Sigmoid colon (tissue), 7 donors: Measurements from ENCODE around the gene SAT1. TPM values are rescaled to one million over a fixed set of nuclear protein-coding genes. Genes with fewer than 3 reads are reported as not detected.

Experiments
- DNase-seq: peaks from one replicate; pipeline ENCODE4 v3.0.0-alpha.2; 2019
- H3K27ac ChIP-seq, 4 donors: fragments of 200-600 bp; sonication (generic); one replicate each; pipeline ENCODE4 v1.5.1; 2016 to 2019; ENCODE audit warnings: mild to moderate bottlenecking in 1 of 4
- H3K27me3 ChIP-seq, 3 donors: fragments of 200-600 bp; sonication (generic); one replicate each; pipeline ENCODE4 v1.5.1; 2019; ENCODE audit warnings: mild to moderate bottlenecking in 1 of 3
- H3K36me3 ChIP-seq, 4 donors: fragments of 200-600 bp; sonication (generic); one replicate each; pipeline ENCODE4 v1.5.1; 2016 to 2019
- H3K4me1 ChIP-seq, 4 donors: fragments of 200-600 bp; sonication (generic); one replicate each; pipeline ENCODE4 v1.5.1; 2017 to 2019
- H3K4me3 ChIP-seq, 4 donors: fragments of 200-600 bp; sonication (generic); one replicate each; pipeline ENCODE4 v1.5.1; 2017 to 2019; ENCODE audit warnings: mild to moderate bottlenecking in 2 of 4, moderate library complexity in 1 of 4
- H3K9me3 ChIP-seq, 4 donors: fragments of 200-600 bp in 3 of 4; sonication (generic) in 3 of 4; one replicate each; pipeline versions ENCODE4 v1.5.1 to v1.6.1; 2013 to 2019
- EP300 ChIP-seq, 4 donors: sonication (generic); formaldehyde crosslinking; IDR thresholded peaks; one replicate each; pipeline ENCODE4 v1.6.1; 2017; ENCODE audit warnings: antibody characterized with exemption in 4 of 4
- POLR2A ChIP-seq, 2 donors: fragments of 450-650 bp; IDR thresholded peaks; one replicate each; pipeline ENCODE4 v1.6.1; 2016; ENCODE audit warnings: antibody characterized with exemption in 2 of 2, mild to moderate bottlenecking in 2 of 2, moderate library complexity in 2 of 2
- POLR2AphosphoS5 ChIP-seq, 4 donors: sonication (generic); formaldehyde crosslinking; IDR thresholded peaks; one replicate each; pipeline ENCODE4 v1.6.1; 2017; ENCODE audit warnings: antibody characterized with exemption in 4 of 4
- WGBS, 2 donors: extraction: QIAGEN DNeasy Blood & Tissue Kit; methylation state at CpG; one replicate each; pipeline ENCODE4 v1.1.7; 2013; 5-methylcytosine and 5-hydroxymethylcytosine counted together
- intact Hi-C: fragments of 100-400 bp; cut with DNase I; formaldehyde crosslinking; loops from one replicate; pipeline ENCODE4 v1.15.1; 2023
- polyA plus RNA-seq, 3 donors: library from polyadenylated mRNA; stranded (reverse); fragments of 200-250 nt; gene quantifications; one replicate each; pipeline ENCODE4 v1.2.3, GENCODE V29; 2013
- total RNA-seq, 4 donors: library from RNA; depleted of rRNA; stranded (reverse); fragments of >200 nt; gene quantifications; one replicate each; pipeline ENCODE4 v1.1.0, GENCODE V29; 2016
- TF ChIP-seq, protein P1 (sequence below), 4 experiments: fragments of 450-650 bp in 3 of 4; fragments of 200-600 bp in 1 of 4; IDR thresholded peaks; one replicate each; pipeline ENCODE4 v1.5.1; 2016 to 2019; ENCODE audit warnings: antibody characterized with exemption in 4 of 4, mild to moderate bottlenecking in 3 of 4, moderate library complexity in 2 of 4
- donor health status: healthy with polysubstance abuse.
- donor health status: Bipolar disorder and iron deficiency.
- donor health status: healthy.

SAT1 gene
- total and polyA plus RNA-seq, 7 donors: 321 to 1,356 (median 371) TPM

DNA sequence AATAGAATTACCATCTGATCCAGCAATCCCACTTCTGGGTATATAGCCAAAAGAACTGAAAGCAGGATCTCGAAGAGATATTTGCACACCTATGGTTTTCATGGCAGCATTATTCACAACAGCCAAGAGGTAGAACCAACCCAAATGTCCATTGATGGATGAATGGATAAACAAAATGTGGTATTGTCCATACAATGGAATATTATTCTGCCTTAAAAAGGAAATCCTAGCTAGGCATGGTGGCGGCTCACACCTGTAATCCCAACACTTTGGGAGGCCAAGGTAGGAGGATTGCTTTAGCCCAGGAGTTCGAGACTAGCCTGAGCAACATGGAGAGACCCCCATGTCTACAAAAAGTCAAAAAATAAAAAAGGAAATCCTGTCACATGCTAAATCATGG is 27.3 kb downstream of the SAT1 start:
- intact Hi-C loops: no loop called here
- TF ChIP-seq POLR2A (IDR thresholded peaks at IDR 0.05) (no peak), EP300 (IDR thresholded peaks at IDR 0.05) (no peak), POLR2AphosphoS5 (IDR thresholded peaks at IDR 0.05) (no peak)
- TF ChIP-seq, protein P1, sequence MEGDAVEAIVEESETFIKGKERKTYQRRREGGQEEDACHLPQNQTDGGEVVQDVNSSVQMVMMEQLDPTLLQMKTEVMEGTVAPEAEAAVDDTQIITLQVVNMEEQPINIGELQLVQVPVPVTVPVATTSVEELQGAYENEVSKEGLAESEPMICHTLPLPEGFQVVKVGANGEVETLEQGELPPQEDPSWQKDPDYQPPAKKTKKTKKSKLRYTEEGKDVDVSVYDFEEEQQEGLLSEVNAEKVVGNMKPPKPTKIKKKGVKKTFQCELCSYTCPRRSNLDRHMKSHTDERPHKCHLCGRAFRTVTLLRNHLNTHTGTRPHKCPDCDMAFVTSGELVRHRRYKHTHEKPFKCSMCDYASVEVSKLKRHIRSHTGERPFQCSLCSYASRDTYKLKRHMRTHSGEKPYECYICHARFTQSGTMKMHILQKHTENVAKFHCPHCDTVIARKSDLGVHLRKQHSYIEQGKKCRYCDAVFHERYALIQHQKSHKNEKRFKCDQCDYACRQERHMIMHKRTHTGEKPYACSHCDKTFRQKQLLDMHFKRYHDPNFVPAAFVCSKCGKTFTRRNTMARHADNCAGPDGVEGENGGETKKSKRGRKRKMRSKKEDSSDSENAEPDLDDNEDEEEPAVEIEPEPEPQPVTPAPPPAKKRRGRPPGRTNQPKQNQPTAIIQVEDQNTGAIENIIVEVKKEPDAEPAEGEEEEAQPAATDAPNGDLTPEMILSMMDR (IDR thresholded peaks at IDR 0.05): no peak
- no peak overlapping the region for H3K4me3 ChIP-seq
- no peaks in the 10 kb centered on the region for H3K27me3 ChIP-seq
- no peaks in the 10 kb centered on the region for H3K9me3 ChIP-seq
- 83 to 95% methylated on average over 3 of the region's 3 CpGs for WGBS, 2 donors
- H3K36me3 ChIP-seq: no peaks in the 10 kb centered on the region
- H3K4me1 ChIP-seq: no peaks in the 10 kb centered on the region
- DNase-seq: no peak
- no peak overlapping the region for H3K27ac ChIP-seq

DNA sequence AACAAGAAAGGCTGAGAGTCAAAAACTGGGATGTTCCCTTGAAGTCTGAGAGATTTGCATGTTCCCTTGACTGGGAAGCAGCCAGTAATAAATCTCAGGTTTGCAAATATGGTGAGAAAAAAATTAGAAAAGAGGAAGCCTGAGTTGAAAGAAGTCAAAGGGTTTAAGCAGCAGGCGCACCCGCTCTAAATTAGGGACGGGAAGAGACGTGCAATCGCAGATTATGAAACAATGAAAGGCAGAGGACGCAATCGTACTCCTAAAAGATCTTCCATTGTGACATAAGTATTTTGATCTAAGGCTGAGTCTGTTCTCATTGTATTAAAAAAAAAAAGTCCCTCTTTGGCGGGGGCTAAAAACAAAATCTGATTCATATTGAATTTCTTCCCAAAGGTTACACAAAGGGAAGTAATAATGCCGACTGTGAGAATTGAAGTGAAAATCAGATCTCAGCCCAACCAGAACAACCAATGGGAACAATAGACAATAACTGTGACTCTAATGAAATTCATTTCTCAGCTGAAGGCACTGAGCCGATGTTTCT is 28.2 kb downstream of the SAT1 start:
- Histone ChIP-seq H3K27ac (peak overlapping the region in 2 of 4 donors; percentile 31 to 34), H3K4me3 (no peak overlapping the region)
- 14 to 28% methylated on average over 10 of the region's 10 CpGs for WGBS, 2 donors

DNA sequence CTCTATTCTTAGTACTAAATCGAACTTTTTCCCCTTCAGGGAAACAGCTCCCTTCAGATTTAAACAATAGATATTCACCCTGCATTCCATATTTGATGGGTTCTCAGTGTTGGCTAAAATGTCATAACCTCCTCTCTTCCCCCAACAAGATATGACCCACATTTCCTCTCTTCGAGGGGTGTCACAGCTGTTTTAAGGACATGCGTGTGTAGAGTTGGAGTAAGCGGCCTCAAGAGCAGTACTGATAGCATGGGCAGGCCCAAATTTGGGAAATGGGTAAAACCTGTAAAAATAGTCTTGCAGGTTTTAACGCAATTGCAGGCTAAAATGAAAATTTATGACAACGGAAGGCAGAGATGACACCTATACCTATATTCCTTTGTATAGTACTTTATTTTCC is 28.7 kb downstream of the SAT1 start:
- Histone ChIP-seq H3K4me3 (no peak overlapping the region), H3K4me1 (no peaks in the 10 kb centered on the region), H3K9me3 (no peaks in the 10 kb centered on the region), H3K27ac (peak overlapping the region in 2 of 4 donors; percentile 31 to 34), H3K27me3 (no peaks in the 10 kb centered on the region), H3K36me3 (no peaks in the 10 kb centered on the region)
- DNase-seq: no peak
- no peak for TF ChIP-seq POLR2AphosphoS5 (IDR thresholded peaks at IDR 0.05)
- TF ChIP-seq EP300 (IDR thresholded peaks at IDR 0.05): no peak
- TF ChIP-seq, protein P1 (IDR thresholded peaks at IDR 0.05): no peak
- no peak for TF ChIP-seq POLR2A (IDR thresholded peaks at IDR 0.05)
- 71 to 76% methylated on average over 6 of the region's 6 CpGs for WGBS, 2 donors
- intact Hi-C loops: no loop called here

More for the DNA sequence above, 28.2 kb downstream of the SAT1 start:
- no peaks in the 10 kb centered on the region for H3K9me3 ChIP-seq
- no peaks in the 10 kb centered on the region for H3K4me1 ChIP-seq
- no peak for DNase-seq
- TF ChIP-seq EP300 (IDR thresholded peaks at IDR 0.05) (no peak), POLR2AphosphoS5 (IDR thresholded peaks at IDR 0.05) (peak in 1 of 4 donors; percentile 39)
- no peaks in the 10 kb centered on the region for H3K27me3 ChIP-seq
- H3K36me3 ChIP-seq: no peaks in the 10 kb centered on the region
- intact Hi-C loops: no loop called here

DNA sequence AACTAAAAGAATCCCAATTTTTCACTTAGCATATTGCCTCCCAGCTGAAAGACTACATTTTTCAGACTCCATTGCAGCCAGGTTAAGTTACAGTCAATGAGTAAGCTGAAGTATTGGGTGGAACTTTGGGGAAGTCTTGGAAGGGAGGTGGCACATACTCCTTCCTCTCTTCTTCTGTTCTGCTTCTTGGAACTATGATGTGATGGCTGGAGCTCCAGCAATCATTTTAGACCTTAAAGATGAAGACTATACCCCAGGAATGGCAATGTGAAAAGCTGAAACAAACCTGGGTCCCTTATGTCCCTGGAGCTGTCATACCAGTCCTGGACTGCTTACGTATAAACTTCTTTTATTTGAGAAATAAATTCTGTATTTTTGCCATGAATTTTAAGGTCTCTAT is 30.8 kb downstream of the SAT1 start:
- no peaks in the 10 kb centered on the region for H3K9me3 ChIP-seq
- intact Hi-C loops: no loop called here
- TF ChIP-seq, protein P1 (IDR thresholded peaks at IDR 0.05): no peak
- no peak for TF ChIP-seq POLR2AphosphoS5 (IDR thresholded peaks at IDR 0.05)
- no peak for TF ChIP-seq EP300 (IDR thresholded peaks at IDR 0.05)
- TF ChIP-seq POLR2A (IDR thresholded peaks at IDR 0.05): no peak
- no peak overlapping the region for H3K27ac ChIP-seq
- DNase-seq: no peak
- H3K27me3 ChIP-seq: no peaks in the 10 kb centered on the region
- WGBS, 2 donors: 100% methylated on average over 1 of the region's 1 CpG
- H3K4me3 ChIP-seq: no peak overlapping the region
- H3K4me1 ChIP-seq: no peaks in the 10 kb centered on the region
- no peaks in the 10 kb centered on the region for H3K36me3 ChIP-seq

DNA sequence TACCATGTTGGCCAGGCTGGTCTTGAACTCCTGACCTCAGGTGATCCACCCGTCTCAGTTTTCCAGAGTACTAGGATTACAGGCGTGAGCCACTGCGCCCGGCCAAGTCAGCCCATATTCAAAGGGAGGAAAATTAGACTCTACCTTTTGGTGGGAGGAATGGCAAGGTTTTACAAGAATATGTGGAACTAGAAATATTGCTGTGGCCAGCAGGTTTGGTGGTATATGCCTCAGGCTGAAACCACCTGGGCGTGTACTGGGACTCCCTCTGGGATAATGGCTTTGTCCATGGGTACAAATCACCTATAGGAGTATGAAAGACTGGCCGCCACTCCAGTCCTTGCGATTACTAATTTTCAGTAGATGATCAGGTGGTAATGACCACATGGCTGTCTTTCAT is 32.4 kb downstream of the SAT1 start:
- 95 to 96% methylated on average over 7 of the region's 7 CpGs for WGBS, 2 donors
- no peak overlapping the region for H3K4me3 ChIP-seq
- no peak for DNase-seq
- no peak overlapping the region for H3K27ac ChIP-seq
- TF ChIP-seq, protein P1 (IDR thresholded peaks at IDR 0.05): no peak
- TF ChIP-seq POLR2AphosphoS5 (IDR thresholded peaks at IDR 0.05) (no peak), EP300 (IDR thresholded peaks at IDR 0.05) (no peak), POLR2A (IDR thresholded peaks at IDR 0.05) (no peak)
- no peaks in the 10 kb centered on the region for H3K9me3 ChIP-seq
- H3K4me1 ChIP-seq: no peaks in the 10 kb centered on the region
- no peaks in the 10 kb centered on the region for H3K36me3 ChIP-seq
- no peaks in the 10 kb centered on the region for H3K27me3 ChIP-seq
- intact Hi-C loops: no loop called here
